ENCODE measurements around the gene PTPRN2.

DNA sequence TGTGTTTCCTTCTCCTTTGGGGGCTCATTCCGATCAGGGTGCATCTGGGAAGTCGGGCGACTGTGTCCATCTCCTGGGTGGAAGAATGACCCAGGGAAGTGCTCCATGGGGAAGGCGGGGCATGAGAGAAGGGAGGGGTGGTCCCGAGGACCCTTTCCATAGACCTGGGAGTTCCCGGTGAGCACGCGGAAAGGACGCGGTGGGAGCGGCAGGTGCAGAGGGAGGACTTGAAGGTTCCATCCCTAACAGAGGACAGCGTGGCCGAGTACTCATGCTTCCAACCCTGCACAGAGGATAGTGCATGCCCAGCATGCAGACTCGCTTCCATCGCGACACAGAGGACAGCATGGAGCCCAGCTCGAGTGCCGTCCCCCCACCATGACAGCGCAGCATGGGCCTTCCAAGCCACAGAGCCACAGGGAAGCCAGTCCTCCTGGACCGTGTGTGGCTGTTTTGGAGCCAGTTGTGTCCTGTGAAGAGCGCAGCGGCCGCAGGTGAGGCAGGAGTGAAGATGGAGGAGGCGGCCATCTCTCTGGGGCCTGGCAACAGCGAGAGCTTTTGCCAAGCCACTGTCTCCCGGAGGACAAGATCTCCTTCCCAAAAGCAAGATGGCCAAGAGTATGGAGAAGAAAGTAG is 969.4 kb downstream of the PTPRN2 start:
- no peak for TF ChIP-seq EZH2phosphoT487 (IDR thresholded peaks at IDR 0.05; ENCODE audit: borderline replicate concordance)
- TF ChIP-seq, protein P1, sequence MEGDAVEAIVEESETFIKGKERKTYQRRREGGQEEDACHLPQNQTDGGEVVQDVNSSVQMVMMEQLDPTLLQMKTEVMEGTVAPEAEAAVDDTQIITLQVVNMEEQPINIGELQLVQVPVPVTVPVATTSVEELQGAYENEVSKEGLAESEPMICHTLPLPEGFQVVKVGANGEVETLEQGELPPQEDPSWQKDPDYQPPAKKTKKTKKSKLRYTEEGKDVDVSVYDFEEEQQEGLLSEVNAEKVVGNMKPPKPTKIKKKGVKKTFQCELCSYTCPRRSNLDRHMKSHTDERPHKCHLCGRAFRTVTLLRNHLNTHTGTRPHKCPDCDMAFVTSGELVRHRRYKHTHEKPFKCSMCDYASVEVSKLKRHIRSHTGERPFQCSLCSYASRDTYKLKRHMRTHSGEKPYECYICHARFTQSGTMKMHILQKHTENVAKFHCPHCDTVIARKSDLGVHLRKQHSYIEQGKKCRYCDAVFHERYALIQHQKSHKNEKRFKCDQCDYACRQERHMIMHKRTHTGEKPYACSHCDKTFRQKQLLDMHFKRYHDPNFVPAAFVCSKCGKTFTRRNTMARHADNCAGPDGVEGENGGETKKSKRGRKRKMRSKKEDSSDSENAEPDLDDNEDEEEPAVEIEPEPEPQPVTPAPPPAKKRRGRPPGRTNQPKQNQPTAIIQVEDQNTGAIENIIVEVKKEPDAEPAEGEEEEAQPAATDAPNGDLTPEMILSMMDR (IDR thresholded peaks at IDR 0.05 in 2 of 3, conservative IDR thresholded peaks at IDR 0.05 in 1 of 3; ENCODE audit: borderline replicate concordance in 1 of 3, insufficient read depth in 1 of 3, low read depth in 2 of 3, low read length in 2 of 3): no peak
- TF ChIP-seq JUND (IDR thresholded peaks at IDR 0.05): no peak
- TF ChIP-seq MAX (IDR thresholded peaks at IDR 0.05): no peak
- TF ChIP-seq CBX3 (IDR thresholded peaks at IDR 0.05; ENCODE audit: low read depth): no peak
- no peak for TF ChIP-seq YY1 (IDR thresholded peaks at IDR 0.05; ENCODE audit: extremely low read depth, insufficient replicate concordance, low read depth, low read length)
- TF ChIP-seq TCF7L2 (IDR thresholded peaks at IDR 0.05; ENCODE audit: borderline replicate concordance, extremely low read depth, insufficient read depth, insufficient read length): no peak
- no peak for TF ChIP-seq SIN3A (IDR thresholded peaks at IDR 0.05; ENCODE audit: low read depth)
- no peak for TF ChIP-seq POLR2AphosphoS5 (IDR thresholded peaks at IDR 0.05; ENCODE audit: low read depth, low read length)
- no peak for TF ChIP-seq CEBPB (IDR thresholded peaks at IDR 0.05; ENCODE audit: low read depth)
- TF ChIP-seq POLR2A (IDR thresholded peaks at IDR 0.05; ENCODE audit: borderline replicate concordance, extremely low read depth, insufficient read depth, insufficient read length): no peak
